K562 (cell line): ENCODE results near the gene MAP1LC3A. TPM values are rescaled to one million over a fixed set of nuclear protein-coding genes. Genes with fewer than 3 reads are reported as not detected.
A peak's percentile ranks its signal among the peaks of the same experiment; 100 is the strongest.

Experiments
- ADNP ChIP-seq: fragments of 200-800 bp; sonication (Bioruptor generic); IDR thresholded peaks from 2 replicates; pipeline ENCODE4 v1.6.1; 2016; ENCODE audit warnings: missing genetic modification characterization, missing compliant biosample characterization
- BRF1 ChIP-seq: IDR thresholded peaks from 3 replicates; pipeline ENCODE4 v1.6.1; 2011; ENCODE audit warnings: borderline replicate concordance, mild to moderate bottlenecking; ENCODE audit not compliant: insufficient read length; ENCODE audit errors: extremely low read depth
- CEBPG ChIP-seq, 3 experiments: fragments of 200-800 bp in 1 of 3; sonication (Bioruptor generic) in 1 of 3; sonication (generic) in 1 of 3; formaldehyde crosslinking in 1 of 3; IDR thresholded peaks in 2 of 3; conservative IDR thresholded peaks in 1 of 3; 2 replicates each; pipeline versions ENCODE4 v1.6.1 to v1.8.0; 2016 to 2022; ENCODE audit warnings: missing compliant biosample characterization in 2 of 3, missing genetic modification characterization in 2 of 3, mild to moderate bottlenecking in 1 of 3, missing genetic modification reagents in 1 of 3
- CXXC5 ChIP-seq: fragments of 250-450 bp; sonication (Bioruptor Pico); IDR thresholded peaks from 2 replicates; pipeline ENCODE4 v1.8.0; 2022; ENCODE audit warnings: inconsistent platforms, mild to moderate bottlenecking, moderate library complexity
- ELF1 ChIP-seq: fragments of 200-800 bp; sonication (Bioruptor generic); IDR thresholded peaks from 2 replicates; pipeline ENCODE4 v1.6.1; 2016; ENCODE audit warnings: missing genetic modification characterization, missing compliant biosample characterization
- HNRNPLL ChIP-seq: fragments of 200-400 bp; formaldehyde crosslinking; IDR thresholded peaks from 2 replicates; pipeline ENCODE4 v1.6.1; 2017; ENCODE audit warnings: low read length, low read depth, mild to moderate bottlenecking; ENCODE audit not compliant: poor library complexity, severe bottlenecking
- MTA3 ChIP-seq: fragments of 450-650 bp; formaldehyde crosslinking; IDR thresholded peaks from 2 replicates; pipeline ENCODE4 v1.6.1; 2017; ENCODE audit warnings: mild to moderate bottlenecking, borderline replicate concordance
- NCOA2 ChIP-seq, 2 experiments: fragments of 450-650 bp; IDR thresholded peaks; 2 replicates each; pipeline ENCODE4 v1.6.1; 2018; ENCODE audit warnings: mild to moderate bottlenecking in 2 of 2, moderate library complexity in 1 of 2; ENCODE audit not compliant: partially characterized antibody in 2 of 2
- NFYB ChIP-seq: IDR thresholded peaks from 2 replicates; pipeline ENCODE4 v1.6.1; 2011; ENCODE audit warnings: mild to moderate bottlenecking, moderate library complexity; ENCODE audit not compliant: insufficient read length; ENCODE audit errors: extremely low read depth
- NRF1 ChIP-seq, 2 experiments: fragments of 450-650 bp; IDR thresholded peaks in 1 of 2; conservative IDR thresholded peaks in 1 of 2; 2 replicates each; pipeline ENCODE4 v1.6.1; 2014; ENCODE audit warnings: mild to moderate bottlenecking in 2 of 2
- POLR2H ChIP-seq: IDR thresholded peaks from 2 replicates; pipeline ENCODE4 v1.6.1; 2016; ENCODE audit warnings: missing genetic modification characterization, low read depth, mild to moderate bottlenecking, control low read depth, missing compliant biosample characterization, moderate library complexity
- RBM14 ChIP-seq: fragments of 200-400 bp; formaldehyde crosslinking; IDR thresholded peaks from 2 replicates; pipeline ENCODE4 v1.6.1; 2018; ENCODE audit warnings: low read depth, mild to moderate bottlenecking, low read length, moderate library complexity, borderline replicate concordance; ENCODE audit not compliant: insufficient read depth
- RBM39 ChIP-seq: fragments of 200-400 bp; formaldehyde crosslinking; optimal IDR thresholded peaks from 2 replicates; pipeline ENCODE3; 2018; ENCODE audit warnings: low read depth, low read length
- RUNX1 ChIP-seq: sonication (generic); IDR thresholded peaks from 2 replicates; pipeline ENCODE4 v1.6.1; 2016; ENCODE audit warnings: antibody characterized with exemption, low read depth
- SMAD1 ChIP-seq: fragments of 150-350 bp; IDR thresholded peaks from 2 replicates; pipeline ENCODE4 v1.6.1; 2014; ENCODE audit warnings: low read length, low read depth; ENCODE audit not compliant: partially characterized antibody
- TGIF2 ChIP-seq: sonication (generic); formaldehyde crosslinking; IDR thresholded peaks from 2 replicates; pipeline ENCODE4 v1.8.1; 2022; ENCODE audit warnings: mild to moderate bottlenecking, missing genetic modification reagents, moderate library complexity
- ZBED1 ChIP-seq: IDR thresholded peaks from 2 replicates; pipeline ENCODE4 v1.6.1; 2014
- ZNF23 ChIP-seq: fragments of 250-450 bp; sonication (Bioruptor Pico); IDR thresholded peaks from 2 replicates; pipeline ENCODE4 v1.4.0; 2020; ENCODE audit warnings: mild to moderate bottlenecking
- ZNF24 ChIP-seq: fragments of 450-650 bp; IDR thresholded peaks from 2 replicates; pipeline ENCODE4 v1.6.1; 2016
- ZNF263 ChIP-seq: sonication (generic); formaldehyde crosslinking; IDR thresholded peaks from 2 replicates; pipeline ENCODE4 v1.8.0; 2022; ENCODE audit warnings: mild to moderate bottlenecking, missing genetic modification reagents, borderline replicate concordance
- polyA plus RNA-seq, 8 experiments: library from polyadenylated mRNA; depleted of rRNA in 4 of 8; stranded (reverse) in 5 of 8; unstranded in 3 of 8; fragments of >200 nt; fragmentation: Nextera tagmentation in 2 of 8; fragmentation: Illumina TruSeq in 1 of 8; extraction: Ambion mirVana in 2 of 8; extraction: Trizol in 1 of 8; gene quantifications; 2 replicates each; pipeline versions ENCODE4 v1.2.1 to v1.2.3, GENCODE V29; 2011 to 2014; ENCODE audit warnings: inconsistent platforms in 1 of 8, missing spikeins in 1 of 8
- total RNA-seq, 7 experiments: library from RNA; depleted of rRNA in 6 of 7; stranded (reverse); fragments of >200 nt in 6 of 7; fragmentation: Illumina TruSeq in 2 of 7; extraction: Trizol in 2 of 7; gene quantifications; 2 replicates each; pipeline versions ENCODE4 v1.2.1 to v1.2.3, GENCODE V29; 2011 to 2021; ENCODE audit warnings: low replicate concordance in 1 of 7
- TF ChIP-seq, protein P1 (sequence below): sonication (generic); formaldehyde crosslinking; IDR thresholded peaks from 2 replicates; pipeline ENCODE4 v1.8.0; 2022; ENCODE audit warnings: mild to moderate bottlenecking, missing genetic modification reagents
- TF ChIP-seq, protein P2 (sequence below): fragments of 150-350 bp; IDR thresholded peaks from 2 replicates; pipeline ENCODE4 v1.6.1; 2014; ENCODE audit warnings: low read depth, mild to moderate bottlenecking, low read length, borderline replicate concordance

MAP1LC3A gene
- total and polyA plus RNA-seq, 9 of the 15 experiments (the other 6 are each of a cell fraction or from before 2014, with no cell fraction given): 0.27 to 0.38 TPM; not detected in 7

DNA sequence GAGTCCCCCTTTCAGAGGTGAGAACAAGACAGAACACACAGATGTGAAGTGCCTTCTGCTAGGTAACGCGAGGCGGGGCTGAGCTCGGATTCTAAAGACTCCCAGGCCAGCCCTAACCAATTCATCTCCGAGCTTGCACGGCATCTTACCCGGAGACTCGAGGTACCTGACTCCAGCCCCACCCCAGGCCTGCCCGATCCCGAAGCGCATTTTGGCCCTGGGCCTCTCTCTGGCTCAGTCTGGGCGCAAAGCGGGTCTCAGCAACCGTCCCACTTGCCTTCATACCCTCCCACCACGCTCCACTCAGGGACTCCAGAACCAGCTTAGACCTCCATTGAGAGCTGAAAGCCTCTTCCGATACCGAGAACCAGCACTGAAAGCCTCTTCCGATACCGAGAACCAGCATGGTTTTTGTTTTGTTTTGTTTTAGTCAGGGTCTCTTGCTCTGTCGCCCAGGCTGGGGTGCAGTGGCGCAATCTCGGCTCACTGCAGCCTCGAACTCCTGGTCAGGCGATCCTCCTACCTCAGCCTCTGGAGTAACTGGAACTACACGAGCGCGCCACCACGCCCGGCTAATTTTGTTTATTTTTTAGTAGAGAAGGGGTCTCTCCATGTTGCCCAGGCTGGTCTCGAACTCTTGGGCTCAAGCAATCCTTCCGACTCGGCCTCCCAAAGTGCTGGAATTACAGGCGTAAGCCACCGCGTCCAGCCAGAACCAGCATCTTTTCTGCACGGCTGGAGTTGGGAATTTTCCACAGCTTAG is 42.9 kb upstream of the MAP1LC3A start (continued):
- TF ChIP-seq BRF1 (no peak), ADNP (tag) (peak; percentile 87), ZNF23 (no peak), ZNF24 (no peak), MTA3 (peak; percentile 64; the same call in 1 of the 2 replicates), NRF1 (conservative IDR thresholded peaks at IDR 0.05 in 1 of 2, IDR thresholded peaks at IDR 0.05 in 1 of 2) (peak in 1 of 2 experiments; percentile 36; a peak in 1 of 4 replicates), HNRNPLL (peak; percentile 32), CXXC5 (CRISPR knock-in tag) (peak; percentile 44), RBM39 (no peak), NCOA2 (IDR thresholded peaks at IDR 0.05; ENCODE audit: partially characterized antibody in 2 of 2) (no peak), ZBED1 (no peak), CEBPG (CRISPR knock-in tag; IDR thresholded peaks at IDR 0.05) (peak; percentile 53; the same call in 1 of the 2 replicates), CEBPG (tag; conservative IDR thresholded peaks at IDR 0.05 in 1 of 2, IDR thresholded peaks at IDR 0.05 in 1 of 2) (peak in 1 of 2 experiments; percentile 84; a peak in 2 of 4 replicates), SMAD1 (no peak), RUNX1 (no peak), POLR2H (tag) (no peak), RBM14 (no peak), ZNF263 (CRISPR knock-in tag) (0 out of 2 replicates have a peak, but pooled peaks have one; percentile 39), NFYB (no peak), ELF1 (tag) (0 out of 2 replicates have a peak, but pooled peaks have one; percentile 29), TGIF2 (CRISPR knock-in tag) (no peak)
- TF ChIP-seq, protein P1, sequence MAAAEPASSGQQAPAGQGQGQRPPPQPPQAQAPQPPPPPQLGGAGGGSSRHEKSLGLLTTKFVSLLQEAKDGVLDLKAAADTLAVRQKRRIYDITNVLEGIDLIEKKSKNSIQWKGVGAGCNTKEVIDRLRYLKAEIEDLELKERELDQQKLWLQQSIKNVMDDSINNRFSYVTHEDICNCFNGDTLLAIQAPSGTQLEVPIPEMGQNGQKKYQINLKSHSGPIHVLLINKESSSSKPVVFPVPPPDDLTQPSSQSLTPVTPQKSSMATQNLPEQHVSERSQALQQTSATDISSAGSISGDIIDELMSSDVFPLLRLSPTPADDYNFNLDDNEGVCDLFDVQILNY (CRISPR knock-in tag): 0 out of 2 replicates have a peak, but pooled peaks have one; percentile 53
- TF ChIP-seq, protein P2, sequence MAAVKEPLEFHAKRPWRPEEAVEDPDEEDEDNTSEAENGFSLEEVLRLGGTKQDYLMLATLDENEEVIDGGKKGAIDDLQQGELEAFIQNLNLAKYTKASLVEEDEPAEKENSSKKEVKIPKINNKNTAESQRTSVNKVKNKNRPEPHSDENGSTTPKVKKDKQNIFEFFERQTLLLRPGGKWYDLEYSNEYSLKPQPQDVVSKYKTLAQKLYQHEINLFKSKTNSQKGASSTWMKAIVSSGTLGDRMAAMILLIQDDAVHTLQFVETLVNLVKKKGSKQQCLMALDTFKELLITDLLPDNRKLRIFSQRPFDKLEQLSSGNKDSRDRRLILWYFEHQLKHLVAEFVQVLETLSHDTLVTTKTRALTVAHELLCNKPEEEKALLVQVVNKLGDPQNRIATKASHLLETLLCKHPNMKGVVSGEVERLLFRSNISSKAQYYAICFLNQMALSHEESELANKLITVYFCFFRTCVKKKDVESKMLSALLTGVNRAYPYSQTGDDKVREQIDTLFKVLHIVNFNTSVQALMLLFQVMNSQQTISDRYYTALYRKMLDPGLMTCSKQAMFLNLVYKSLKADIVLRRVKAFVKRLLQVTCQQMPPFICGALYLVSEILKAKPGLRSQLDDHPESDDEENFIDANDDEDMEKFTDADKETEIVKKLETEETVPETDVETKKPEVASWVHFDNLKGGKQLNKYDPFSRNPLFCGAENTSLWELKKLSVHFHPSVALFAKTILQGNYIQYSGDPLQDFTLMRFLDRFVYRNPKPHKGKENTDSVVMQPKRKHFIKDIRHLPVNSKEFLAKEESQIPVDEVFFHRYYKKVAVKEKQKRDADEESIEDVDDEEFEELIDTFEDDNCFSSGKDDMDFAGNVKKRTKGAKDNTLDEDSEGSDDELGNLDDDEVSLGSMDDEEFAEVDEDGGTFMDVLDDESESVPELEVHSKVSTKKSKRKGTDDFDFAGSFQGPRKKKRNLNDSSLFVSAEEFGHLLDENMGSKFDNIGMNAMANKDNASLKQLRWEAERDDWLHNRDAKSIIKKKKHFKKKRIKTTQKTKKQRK: no peak
